ENCODE data around the gene ZNF600.
"Not testable (repeated sequence)": the region's sequence is repeated elsewhere in the genome, so short reads cannot be mapped to it uniquely, and the experiment has no call there.

ZNF600 gene

DNA sequence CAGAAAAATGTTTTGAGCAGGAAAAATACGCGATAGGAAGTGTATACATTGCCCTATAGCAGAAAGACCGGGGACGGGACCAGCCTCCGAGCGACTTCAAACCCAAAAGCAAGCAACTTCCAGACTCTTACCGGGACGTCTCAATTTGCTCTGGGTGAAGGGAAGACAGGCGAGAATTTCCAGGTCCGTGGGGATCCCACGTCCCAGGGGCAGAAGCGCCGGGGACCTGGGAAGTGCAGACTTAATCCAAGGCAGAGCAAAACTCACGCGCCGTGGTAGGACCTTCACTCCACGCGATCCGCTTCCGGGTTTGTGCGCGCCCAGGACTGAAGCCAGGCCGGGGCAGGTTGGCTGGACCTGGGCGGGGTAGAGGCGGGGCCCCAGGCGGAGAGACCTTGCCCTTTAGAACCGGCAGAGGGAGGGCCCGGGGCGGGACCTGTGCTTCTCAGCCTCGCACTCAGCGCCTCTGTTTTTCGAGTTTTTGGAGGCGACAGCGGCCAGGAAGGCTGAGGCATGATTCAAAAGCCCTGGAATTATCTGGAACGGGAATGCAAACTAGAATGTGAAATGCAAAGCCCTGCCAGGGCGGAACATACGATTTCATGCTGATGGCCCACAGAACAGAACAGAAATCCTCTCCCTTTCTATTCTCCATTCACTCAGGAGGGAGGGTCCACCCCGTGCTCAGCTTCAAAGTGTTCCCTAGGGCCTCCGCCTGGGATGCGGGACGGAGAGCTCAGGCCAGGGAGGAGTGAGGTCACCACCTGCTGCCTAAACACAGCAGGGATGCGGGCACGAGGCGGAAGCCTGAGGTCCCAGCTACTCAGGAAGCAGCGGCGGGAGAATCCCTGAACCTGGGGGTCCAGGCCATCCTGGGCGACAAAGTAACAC, at the start of gene ZNF600:
ZNF600 (minus strand) TSS at position 328 of the 891 bp plus-strand sequence. CDS start 7,903 bp downstream, outside the sequence.
- peak; percentile 78 for DNase-seq

DNA sequence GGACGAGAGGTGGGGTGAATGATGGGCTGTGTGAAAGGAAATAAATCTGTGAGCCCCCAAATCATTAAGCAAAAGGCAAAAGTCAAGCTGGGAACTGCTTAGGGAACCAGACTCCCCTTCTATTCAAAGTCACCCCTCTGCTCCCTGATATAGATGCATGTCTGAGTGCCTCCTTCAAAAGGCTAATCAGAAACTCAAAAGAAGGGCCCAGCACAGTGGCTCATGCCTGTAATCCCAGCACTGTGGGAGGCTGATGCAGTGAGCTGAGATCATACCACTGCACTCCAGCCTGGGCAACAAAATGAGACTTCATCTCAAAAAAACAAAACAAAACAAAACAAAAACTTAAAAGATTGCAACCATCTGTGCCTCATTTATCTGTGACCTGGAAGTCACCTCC, 47.7 kb upstream of the ZNF600 start:
- not testable (repeated sequence) for DNase-seq

DNA sequence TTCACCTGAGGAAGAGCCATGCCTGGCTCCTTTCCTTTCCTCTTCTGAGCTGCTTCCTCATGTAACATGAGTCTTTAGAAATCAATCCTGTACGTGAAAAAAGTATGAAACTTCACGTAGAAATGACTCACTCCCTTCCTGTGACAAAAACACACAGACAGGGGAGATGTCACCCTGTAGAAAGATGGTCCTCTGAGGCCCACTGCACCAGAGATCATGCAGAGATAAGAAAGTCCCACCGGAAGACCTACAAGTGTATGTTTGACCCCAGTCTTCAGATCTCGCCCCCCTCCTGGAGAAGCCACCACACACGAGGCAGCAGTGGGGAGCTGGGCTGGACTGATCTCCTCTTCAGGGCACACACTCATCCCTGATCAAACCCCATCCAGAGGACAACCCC, 47.0 kb upstream of the ZNF600 start:
- DNase-seq = peak; percentile 49

- not testable (repeated sequence) for DNase-seq
Measured at GRCh38 chr19:52829866-52830265, 43.3 kb upstream of the ZNF600 start.

DNA sequence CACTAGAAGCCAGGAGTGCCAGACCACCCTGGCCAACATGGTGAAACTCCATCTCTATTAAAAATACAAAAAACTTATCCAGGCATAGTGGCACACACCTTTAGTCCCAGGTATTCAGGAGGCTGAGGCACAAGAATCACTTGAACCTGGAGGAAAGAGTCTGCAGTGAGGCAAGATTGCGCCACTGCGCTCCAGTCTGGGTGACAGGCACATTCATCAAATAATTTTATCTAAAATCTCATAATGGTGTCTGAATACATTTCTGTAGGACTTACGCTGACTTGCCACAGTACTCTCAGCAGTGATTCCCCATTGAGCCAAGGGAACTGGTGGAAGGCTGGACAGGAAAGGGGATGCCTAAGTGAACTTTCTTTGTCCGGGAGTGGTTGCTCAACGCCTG, 39.2 kb upstream of the ZNF600 start:
- no peak for DNase-seq

GRCh38 chr19:52823676-52824075, 37.1 kb upstream of the ZNF600 start:
- DNase-seq = no peak

GRCh38 chr19:52821204-52821960, 34.8 kb upstream of the ZNF600 start, which contains the start of gene ZNF28:
TSS of gene ZNF28 (minus strand) at chr19:52821633. CDS start at chr19:52817958, 3,675 bp downstream.
- DNase-seq = peak; percentile 83

DNA sequence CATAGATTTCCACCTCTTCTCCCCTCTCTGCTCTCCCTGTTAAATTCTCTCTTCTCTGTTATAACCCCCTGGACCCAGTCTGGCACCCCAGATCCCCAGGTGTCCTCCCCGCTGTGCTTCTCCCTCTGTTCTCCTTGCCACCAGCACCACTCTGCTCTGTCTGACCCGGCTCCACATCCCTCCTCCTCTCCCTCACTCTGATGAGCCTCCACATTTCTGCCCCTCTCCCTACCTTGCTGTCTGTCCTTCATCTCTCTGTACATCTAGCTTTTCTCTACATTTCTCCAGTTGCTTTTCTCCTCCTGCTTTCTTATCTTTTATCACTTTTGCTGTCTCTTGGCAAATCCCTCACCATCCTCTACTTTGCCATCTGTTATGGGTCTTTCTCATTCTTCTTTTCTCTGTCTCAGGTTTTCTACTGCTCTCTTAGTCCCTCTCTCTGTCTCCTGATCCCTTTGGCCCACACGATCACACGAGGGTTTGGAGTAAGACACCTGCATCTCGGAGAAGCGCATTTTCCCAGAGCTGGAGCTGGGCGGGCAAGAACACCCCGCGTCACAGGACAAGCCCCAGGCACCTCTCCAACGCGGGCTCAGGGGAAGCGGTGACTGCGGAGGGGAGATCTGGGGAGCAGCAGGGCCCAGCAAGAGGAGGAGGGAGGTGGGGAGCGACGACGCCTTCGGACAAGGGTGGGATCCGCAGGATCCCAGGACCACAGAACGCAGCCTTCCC, 34.0 kb upstream of the ZNF600 start:
- DNase-seq = peak; percentile 18

- DNase-seq = no peak
Measured at GRCh38 chr19:52809801-52810200, 23.2 kb upstream of the ZNF600 start.

DNA sequence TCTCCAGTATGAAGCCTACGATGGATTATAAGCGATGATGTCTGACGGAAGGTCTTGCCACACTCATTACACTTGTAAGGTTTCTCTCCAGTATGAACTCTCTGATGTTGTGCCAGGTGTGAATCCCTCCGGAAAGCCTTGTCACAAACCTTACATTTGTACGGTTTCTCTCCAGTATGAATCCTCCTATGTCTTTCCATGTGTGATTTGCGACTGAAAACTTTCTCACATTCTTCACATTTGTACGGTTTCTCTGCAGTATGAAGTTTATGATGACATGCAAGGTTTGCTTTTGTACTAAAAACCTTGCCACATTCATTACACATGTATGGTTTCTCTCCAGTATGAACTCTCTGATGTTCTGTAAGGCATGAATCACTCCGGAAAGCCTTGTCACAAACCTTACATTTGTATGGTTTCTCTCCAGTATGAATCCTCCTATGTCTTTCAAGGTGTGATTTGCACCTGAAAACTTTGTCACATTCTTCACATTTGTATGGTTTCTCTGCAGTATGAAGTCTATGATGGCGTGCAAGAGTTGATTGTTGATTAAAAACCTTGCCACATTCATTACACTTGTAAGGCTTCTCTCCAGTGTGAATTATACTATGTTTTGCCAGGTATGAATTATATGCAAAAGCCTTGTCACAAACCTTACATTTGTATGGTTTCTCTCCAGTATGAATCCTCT, 13.5 kb upstream of the ZNF600 start:
- DNase-seq = not testable (repeated sequence)

DNA sequence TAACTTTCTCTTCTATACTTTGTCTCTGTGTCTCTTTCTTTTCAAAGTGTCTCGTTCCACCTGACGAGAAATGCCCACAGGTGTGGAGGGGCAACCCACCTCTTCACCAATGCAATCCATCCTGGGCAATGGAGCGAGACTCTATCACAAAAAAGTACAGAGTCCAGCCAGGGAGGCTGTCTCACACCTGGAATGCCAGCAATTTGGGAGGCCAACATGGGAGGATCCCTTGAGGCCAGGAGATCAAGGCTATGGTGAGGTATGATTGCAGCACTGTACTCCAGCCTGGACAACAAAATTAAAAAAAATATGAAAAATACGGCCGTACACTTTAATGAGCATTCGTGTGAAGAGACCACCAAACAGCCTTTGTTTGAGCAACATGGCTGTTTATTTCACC, 2.8 kb upstream of the ZNF600 start:
- DNase-seq = no peak

DNA sequence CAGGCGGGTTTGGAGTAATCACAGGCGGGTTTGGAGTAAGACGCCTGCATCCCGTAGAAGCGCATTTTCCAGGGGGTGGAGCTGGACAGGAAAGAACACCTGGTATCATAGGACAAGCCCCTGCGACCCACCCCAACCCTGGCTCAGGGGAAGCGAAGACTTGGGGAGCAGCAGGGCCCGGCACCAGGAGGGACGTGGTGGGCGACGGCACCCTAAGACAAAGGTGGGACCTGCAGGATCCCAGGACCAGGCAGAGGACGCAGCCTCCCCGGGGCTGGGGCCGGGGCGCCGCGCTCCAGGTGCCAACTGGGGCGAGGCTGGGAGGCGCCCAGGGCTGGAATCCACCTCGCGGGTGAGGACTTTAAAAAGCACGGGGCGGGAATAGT, 520 bp downstream of the ZNF600 start:
- DNase-seq = no peak

- DNase-seq = no peak
Measured at GRCh38 chr19:52785506-52785905, 1.1 kb downstream of the ZNF600 start.

- not testable (repeated sequence) for DNase-seq
Measured at GRCh38 chr19:52782864-52783263, 3.7 kb downstream of the ZNF600 start.

DNA sequence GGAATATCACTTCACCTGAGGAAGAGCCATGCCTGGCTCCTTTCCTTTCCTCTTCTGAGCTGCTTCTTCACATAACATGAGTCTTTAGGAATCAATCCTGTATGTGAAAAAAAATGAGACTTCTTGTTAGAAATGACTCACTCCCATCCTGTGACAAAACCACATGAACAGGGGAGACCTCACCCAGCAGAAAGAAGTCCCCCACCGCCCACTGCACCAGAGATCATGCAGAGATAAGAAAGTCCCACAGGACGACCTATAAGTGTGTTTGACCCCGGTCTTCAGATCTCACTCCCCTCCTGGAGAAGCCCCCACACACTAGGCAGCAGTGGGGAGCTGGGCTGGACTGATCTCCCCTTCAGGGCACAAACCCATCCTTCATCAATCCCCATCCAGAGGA, 7.8 kb downstream of the ZNF600 start:
- peak; percentile 40 for DNase-seq

DNA sequence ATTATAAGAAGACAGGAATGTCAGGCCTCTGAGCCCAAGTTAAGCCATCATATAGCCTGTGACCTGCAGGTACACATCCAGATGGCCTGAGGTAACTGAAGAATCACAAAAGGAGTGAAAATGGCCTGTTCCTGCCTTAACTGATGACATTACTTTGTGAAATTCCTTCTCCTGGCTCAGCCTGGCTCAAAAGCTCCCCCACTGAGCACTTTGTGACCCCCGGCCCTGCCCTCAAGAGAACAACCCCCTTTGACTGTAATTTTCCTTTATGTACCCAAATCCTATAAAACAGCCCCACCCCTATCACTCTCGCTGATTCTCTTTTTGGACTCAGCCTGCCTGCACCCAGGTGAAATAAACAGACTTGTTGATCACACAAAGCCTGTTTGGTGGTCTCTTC, 30.1 kb downstream of the ZNF600 start:
- not testable (repeated sequence) for DNase-seq

- DNase-seq = no peak
Measured at GRCh38 chr19:52749780-52750179, 36.8 kb downstream of the ZNF600 start.

- DNase-seq = no peak
Measured at GRCh38 chr19:52748336-52748950, 38.1 kb downstream of the ZNF600 start.

GRCh38 chr19:52745919-52746318, 40.7 kb downstream of the ZNF600 start:
- peak; percentile 52 for DNase-seq

DNA sequence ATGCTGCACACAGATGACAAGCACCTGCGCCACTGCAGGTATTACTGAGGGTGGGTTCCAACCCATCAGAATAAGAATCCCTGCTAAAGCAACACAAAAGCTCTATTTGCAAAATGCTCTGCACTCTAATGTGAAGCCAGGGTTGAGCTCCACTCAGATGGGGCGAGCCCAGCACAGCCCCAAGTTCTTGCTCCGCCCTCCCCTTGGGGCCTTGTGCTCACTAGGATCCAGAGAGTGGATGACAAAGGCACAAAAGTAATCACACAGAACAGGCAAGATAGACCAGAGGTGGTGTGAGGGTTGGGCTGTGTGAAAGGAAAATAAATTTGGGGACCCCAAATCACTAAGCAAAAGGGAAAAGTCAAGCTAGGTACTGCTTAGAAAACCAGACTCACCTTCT, 43.5 kb downstream of the ZNF600 start:
- no peak for DNase-seq

GRCh38 chr19:52742516-52742915, 44.1 kb downstream of the ZNF600 start:
- DNase-seq = no peak

DNA sequence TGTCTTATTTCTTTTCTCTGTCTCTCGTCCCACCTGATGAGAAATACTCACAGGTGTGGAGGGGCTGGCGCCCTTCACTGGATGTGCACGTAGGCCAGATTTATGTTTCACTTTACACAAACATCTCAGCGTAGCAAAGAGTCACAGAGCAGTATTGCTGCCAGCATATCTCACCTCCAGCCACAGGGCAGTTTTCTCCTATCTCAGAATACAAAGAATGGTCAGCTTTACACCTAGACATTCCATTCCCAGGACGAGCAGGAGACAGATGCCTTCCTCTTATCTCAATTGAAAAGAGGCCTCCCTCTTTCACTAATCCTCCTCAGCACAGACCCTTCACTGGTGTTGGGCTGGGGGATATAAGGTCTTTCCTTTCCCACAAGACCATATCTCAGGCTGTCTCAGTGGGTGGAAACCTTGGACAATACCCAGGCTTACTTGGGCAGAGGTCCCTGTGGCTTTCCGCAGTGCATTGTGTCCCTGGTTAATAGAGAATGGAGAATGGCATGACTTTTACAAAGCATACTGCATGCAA, 44.6 kb downstream of the ZNF600 start:
- no peak for DNase-seq
